Measurements from ENCODE around the gene GFM2. TPM values are rescaled to one million over a fixed set of nuclear protein-coding genes. Genes with fewer than 3 reads are reported as not detected.
A peak's percentile ranks its signal among the peaks of the same experiment; 100 is the strongest.
"Not testable (repeated sequence)": the region's sequence is repeated elsewhere in the genome, so short reads cannot be mapped to it uniquely, and the experiment has no call there.

GFM2 gene
- total RNA-seq, 1 donor from 2014 or later, result 38.9 TPM

DNA sequence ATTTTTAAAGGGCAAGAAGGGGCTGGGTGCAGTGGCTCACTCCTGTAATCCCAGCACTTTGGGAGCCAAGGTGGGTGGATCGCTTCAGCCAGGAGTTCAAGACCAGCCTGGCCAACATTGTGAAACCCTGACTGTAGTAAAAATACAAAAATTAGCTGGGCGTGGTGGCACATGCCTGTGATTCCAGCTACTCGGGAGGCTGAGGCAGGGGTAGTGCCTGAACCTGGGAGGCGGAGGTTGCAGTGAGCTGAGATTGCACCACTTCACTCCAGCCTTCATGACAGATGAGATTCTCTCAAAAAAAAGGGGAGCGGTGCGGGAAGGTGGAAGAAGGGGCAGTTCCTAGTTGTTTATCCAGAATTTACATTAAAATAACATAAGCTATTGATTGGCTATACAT, 90.5 kb downstream of the GFM2 start:
- not testable (repeated sequence) for H3K79me2 ChIP-seq (ENCODE audit: insufficient read depth, low read length); H3K27ac ChIP-seq (ENCODE audit: low read depth, low read length); H4K20me1 ChIP-seq (ENCODE audit: insufficient read depth, low read length); H3K4me1 ChIP-seq (ENCODE audit: insufficient read depth, low read length); H3K27ac Mint-ChIP-seq (ENCODE audit: unreplicated experiment); FAIRE-seq; H3K27me3 ChIP-seq (ENCODE audit: insufficient read depth, low read length); H3K9me3 ChIP-seq (ENCODE audit: insufficient read depth, low read depth, low read length); DNase-seq (ENCODE audit: low read depth); H3K36me3 ChIP-seq (ENCODE audit: insufficient read depth, low read length); H3K4me2 ChIP-seq (ENCODE audit: low read length); H2AFZ ChIP-seq (ENCODE audit: low read depth, low read length); H3K4me3 Mint-ChIP-seq (ENCODE audit: unreplicated experiment); H3K4me3 ChIP-seq (ENCODE audit: insufficient read depth, low read depth, low read length); H3K9me3 Mint-ChIP-seq (ENCODE audit: unreplicated experiment); H3K27me3 Mint-ChIP-seq (ENCODE audit: low read depth, unreplicated experiment); H3K9ac ChIP-seq (ENCODE audit: low read length); H3K36me3 Mint-ChIP-seq (ENCODE audit: low read depth, unreplicated experiment)
- H3K4me1 Mint-ChIP-seq (ENCODE audit: low read depth, unreplicated experiment), result peaks cover 11% of the 10 kb centered on the region

DNA sequence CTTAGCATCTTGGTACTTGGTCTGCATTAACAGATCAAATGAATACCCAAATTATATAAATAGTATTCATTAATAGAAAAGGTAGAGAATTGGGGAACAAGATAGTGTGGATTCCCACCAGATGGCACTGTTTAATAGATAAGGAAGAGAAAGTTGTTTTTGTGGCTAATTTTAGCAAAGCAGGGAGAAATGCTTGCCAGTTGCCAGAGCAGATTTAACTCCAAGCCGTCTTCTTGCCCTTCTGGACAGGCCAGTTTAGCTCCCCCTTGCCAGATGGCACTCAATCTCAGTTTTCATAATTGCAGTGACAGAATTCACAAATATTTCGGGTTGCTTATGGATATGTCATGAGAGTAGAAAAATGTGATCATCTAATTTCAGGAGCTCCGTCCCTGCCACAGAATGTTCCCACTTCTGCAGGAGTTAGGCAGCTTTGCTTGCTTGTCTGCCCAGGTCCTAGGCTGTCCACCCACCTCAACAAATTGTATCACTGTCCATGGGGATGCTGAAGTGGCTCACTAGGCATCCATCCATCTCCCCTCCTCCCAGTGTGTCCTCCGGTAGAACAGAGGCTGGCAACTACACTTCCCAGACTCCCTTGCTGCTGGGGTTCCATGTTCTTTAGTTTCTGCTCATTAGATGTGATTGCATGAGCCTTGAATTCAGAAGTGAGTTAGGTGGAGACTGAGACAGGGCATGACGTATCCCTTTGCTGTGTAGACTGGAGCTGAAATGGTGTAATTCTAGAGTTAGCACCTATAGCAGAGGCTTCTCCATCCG, 93.7 kb downstream of the GFM2 start:
- Histone ChIP-seq H3K9ac (ENCODE audit: low read length) (no peak overlapping the region), H3K27ac (ENCODE audit: low read depth, low read length) (no peak overlapping the region), H3K79me2 (ENCODE audit: insufficient read depth, low read length) (no peaks in the 10 kb centered on the region), H4K20me1 (ENCODE audit: insufficient read depth, low read length) (no peaks in the 10 kb centered on the region), H3K36me3 (ENCODE audit: insufficient read depth, low read length) (no peaks in the 10 kb centered on the region), H3K4me3 (ENCODE audit: insufficient read depth, low read depth, low read length) (no peak overlapping the region), H3K27me3 (ENCODE audit: insufficient read depth, low read length) (no peaks in the 10 kb centered on the region), H3K9me3 (ENCODE audit: insufficient read depth, low read depth, low read length) (no peaks in the 10 kb centered on the region), H3K4me2 (ENCODE audit: low read length) (peak overlapping the region; percentile 10), H2AFZ (ENCODE audit: low read depth, low read length) (peak overlapping the region; percentile 5), H3K4me1 (ENCODE audit: insufficient read depth, low read length) (peaks cover 5% of the 10 kb centered on the region)
- Mint-ChIP-seq H3K27ac (ENCODE audit: unreplicated experiment) (no peak overlapping the region), H3K27me3 (ENCODE audit: low read depth, unreplicated experiment) (peaks cover 11% of the 10 kb centered on the region), H3K36me3 (ENCODE audit: low read depth, unreplicated experiment) (no peaks in the 10 kb centered on the region), H3K4me1 (ENCODE audit: low read depth, unreplicated experiment) (peaks cover 3% of the 10 kb centered on the region), H3K9me3 (ENCODE audit: unreplicated experiment) (no peaks in the 10 kb centered on the region), H3K4me3 (ENCODE audit: unreplicated experiment) (no peak overlapping the region)
- no peak for TF ChIP-seq EZH2 (IDR thresholded peaks at IDR 0.05; ENCODE audit: insufficient read depth, low read length)
- TF ChIP-seq, protein P1, sequence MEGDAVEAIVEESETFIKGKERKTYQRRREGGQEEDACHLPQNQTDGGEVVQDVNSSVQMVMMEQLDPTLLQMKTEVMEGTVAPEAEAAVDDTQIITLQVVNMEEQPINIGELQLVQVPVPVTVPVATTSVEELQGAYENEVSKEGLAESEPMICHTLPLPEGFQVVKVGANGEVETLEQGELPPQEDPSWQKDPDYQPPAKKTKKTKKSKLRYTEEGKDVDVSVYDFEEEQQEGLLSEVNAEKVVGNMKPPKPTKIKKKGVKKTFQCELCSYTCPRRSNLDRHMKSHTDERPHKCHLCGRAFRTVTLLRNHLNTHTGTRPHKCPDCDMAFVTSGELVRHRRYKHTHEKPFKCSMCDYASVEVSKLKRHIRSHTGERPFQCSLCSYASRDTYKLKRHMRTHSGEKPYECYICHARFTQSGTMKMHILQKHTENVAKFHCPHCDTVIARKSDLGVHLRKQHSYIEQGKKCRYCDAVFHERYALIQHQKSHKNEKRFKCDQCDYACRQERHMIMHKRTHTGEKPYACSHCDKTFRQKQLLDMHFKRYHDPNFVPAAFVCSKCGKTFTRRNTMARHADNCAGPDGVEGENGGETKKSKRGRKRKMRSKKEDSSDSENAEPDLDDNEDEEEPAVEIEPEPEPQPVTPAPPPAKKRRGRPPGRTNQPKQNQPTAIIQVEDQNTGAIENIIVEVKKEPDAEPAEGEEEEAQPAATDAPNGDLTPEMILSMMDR (IDR thresholded peaks at IDR 0.05; ENCODE audit: insufficient read depth, low read depth, low read length), result peak; percentile 50
- FAIRE-seq (no peak), DNase-seq (ENCODE audit: low read depth) (no peak)

DNA sequence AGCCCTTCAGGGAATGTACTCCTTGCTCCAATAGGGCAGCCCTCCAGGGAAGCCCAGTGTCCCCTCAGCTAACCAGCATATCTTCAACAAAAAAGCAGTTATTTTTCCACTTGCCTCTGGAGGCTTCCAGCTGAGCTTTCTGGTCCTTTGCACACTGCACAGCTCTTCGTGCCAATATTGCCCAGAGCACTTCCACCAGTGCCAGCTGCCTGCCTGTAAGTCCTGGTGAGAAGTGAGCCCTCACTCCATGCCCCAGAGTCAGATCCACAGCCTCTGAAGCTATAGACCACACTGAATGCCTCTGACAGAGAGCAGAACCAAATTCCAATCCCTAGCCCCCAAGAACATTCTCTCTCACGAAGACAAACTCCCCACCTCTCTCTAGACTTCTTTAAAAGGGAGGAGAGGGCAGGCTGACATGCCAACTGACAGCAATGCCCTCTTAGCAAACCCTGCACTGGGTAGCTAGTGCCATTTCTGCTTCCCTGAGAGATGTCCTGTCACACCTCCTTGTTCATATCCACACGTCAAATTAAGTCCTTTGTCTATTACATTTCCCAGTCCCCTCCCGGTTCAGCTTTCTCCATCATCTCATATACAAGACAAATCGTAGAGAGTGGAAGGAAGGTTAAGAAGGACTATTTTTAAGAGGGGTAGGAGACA, 94.6 kb downstream of the GFM2 start:
- Mint-ChIP-seq H3K9me3 (ENCODE audit: unreplicated experiment) (no peaks in the 10 kb centered on the region), H3K4me3 (ENCODE audit: unreplicated experiment) (no peak overlapping the region), H3K27ac (ENCODE audit: unreplicated experiment) (no peak overlapping the region), H3K4me1 (ENCODE audit: low read depth, unreplicated experiment) (peaks cover 8% of the 10 kb centered on the region), H3K27me3 (ENCODE audit: low read depth, unreplicated experiment) (peaks cover 11% of the 10 kb centered on the region), H3K36me3 (ENCODE audit: low read depth, unreplicated experiment) (no peaks in the 10 kb centered on the region)
- Histone ChIP-seq H3K27ac (ENCODE audit: low read depth, low read length) (no peak overlapping the region), H3K9me3 (ENCODE audit: insufficient read depth, low read depth, low read length) (no peaks in the 10 kb centered on the region), H3K4me1 (ENCODE audit: insufficient read depth, low read length) (peaks cover 5% of the 10 kb centered on the region), H3K9ac (ENCODE audit: low read length) (no peak overlapping the region), H2AFZ (ENCODE audit: low read depth, low read length) (no peak overlapping the region), H3K4me3 (ENCODE audit: insufficient read depth, low read depth, low read length) (no peak overlapping the region), H3K79me2 (ENCODE audit: insufficient read depth, low read length) (no peaks in the 10 kb centered on the region), H3K36me3 (ENCODE audit: insufficient read depth, low read length) (no peaks in the 10 kb centered on the region), H4K20me1 (ENCODE audit: insufficient read depth, low read length) (no peaks in the 10 kb centered on the region), H3K4me2 (ENCODE audit: low read length) (no peak overlapping the region), H3K27me3 (ENCODE audit: insufficient read depth, low read length) (no peaks in the 10 kb centered on the region)
- FAIRE-seq (no peak), DNase-seq (ENCODE audit: low read depth) (no peak)
- TF ChIP-seq, protein P1 (IDR thresholded peaks at IDR 0.05; ENCODE audit: insufficient read depth, low read depth, low read length), result no peak
- no peak for TF ChIP-seq EZH2 (IDR thresholded peaks at IDR 0.05; ENCODE audit: insufficient read depth, low read length)

Other genes with a start within 250 kb of the GFM2 start
- 363 and 389 TPM in 2 replicates for gene ENC1, start 126.4 kb downstream of the GFM2 start, total RNA-seq
- gene HEXB, start 81.9 kb downstream of the GFM2 start, total RNA-seq, result 96.3 and 99.3 TPM in 2 replicates
- 38.5 and 44.0 TPM in 2 replicates for gene NSA2, start 132 bp upstream of the GFM2 start, total RNA-seq
- gene FAM169A, start 99.3 kb upstream of the GFM2 start, total RNA-seq, result 9.1 and 11.9 TPM in 2 replicates

Measured in astrocyte (in vitro differentiated cells and primary cell).